Panc1 (cell line): ENCODE data around the gene RHOU.

ENCODE experiments used
- POLR2AphosphoS5 ChIP-seq: IDR thresholded peaks from 2 replicates; pipeline ENCODE4 v1.6.1; 2012; ENCODE audit warnings: mild to moderate bottlenecking, low read depth, low read length, moderate library complexity
- TF ChIP-seq, protein P1 (sequence below): fragments of 450-650 bp; IDR thresholded peaks from 2 replicates; pipeline ENCODE4 v1.5.1; 2017; ENCODE audit warnings: mild to moderate bottlenecking

DNA sequence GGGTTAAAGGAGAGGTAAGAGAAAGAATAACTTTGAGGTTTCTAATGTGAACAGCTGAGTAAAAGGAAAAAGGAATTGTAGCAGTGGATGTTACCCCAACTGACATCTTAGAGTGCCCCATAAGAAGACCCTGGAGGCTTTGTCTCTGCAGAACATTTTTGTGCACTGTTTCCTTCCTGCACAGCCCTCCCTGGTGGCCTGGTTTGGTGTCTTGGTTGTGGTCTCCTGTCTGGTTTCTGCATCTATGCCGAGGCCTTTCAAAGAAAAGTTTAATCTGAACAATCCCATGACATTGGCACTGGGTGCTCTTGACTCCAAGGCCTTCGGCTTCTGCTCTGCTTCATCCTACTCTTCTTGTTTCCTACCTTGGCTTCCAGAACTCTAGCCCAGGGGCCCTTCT, 57.8 kb downstream of the RHOU start:
- TF ChIP-seq POLR2AphosphoS5 = no peak
- TF ChIP-seq, protein P1, sequence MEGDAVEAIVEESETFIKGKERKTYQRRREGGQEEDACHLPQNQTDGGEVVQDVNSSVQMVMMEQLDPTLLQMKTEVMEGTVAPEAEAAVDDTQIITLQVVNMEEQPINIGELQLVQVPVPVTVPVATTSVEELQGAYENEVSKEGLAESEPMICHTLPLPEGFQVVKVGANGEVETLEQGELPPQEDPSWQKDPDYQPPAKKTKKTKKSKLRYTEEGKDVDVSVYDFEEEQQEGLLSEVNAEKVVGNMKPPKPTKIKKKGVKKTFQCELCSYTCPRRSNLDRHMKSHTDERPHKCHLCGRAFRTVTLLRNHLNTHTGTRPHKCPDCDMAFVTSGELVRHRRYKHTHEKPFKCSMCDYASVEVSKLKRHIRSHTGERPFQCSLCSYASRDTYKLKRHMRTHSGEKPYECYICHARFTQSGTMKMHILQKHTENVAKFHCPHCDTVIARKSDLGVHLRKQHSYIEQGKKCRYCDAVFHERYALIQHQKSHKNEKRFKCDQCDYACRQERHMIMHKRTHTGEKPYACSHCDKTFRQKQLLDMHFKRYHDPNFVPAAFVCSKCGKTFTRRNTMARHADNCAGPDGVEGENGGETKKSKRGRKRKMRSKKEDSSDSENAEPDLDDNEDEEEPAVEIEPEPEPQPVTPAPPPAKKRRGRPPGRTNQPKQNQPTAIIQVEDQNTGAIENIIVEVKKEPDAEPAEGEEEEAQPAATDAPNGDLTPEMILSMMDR = no peak
